ENCODE data around the gene TRAF1. TPM values are rescaled to one million over a fixed set of nuclear protein-coding genes. Genes with fewer than 3 reads are reported as not detected.

Gene TRAF1
- total and polyA plus RNA-seq, 4 donors = 0.38 to 2.6 (median 0.71) TPM

GRCh38 chr9:120893611-120894307 is 32.8 kb downstream of the TRAF1 start (continued):
- TF ChIP-seq REST (IDR thresholded peaks at IDR 0.05) (no peak), FOXA2 (IDR thresholded peaks at IDR 0.05) (no peak), RAD21 (IDR thresholded peaks at IDR 0.05) (no peak), SP1 (IDR thresholded peaks at IDR 0.05) (no peak), JUND (IDR thresholded peaks at IDR 0.05) (no peak), YY1 (IDR thresholded peaks at IDR 0.05) (no peak), TAF1 (conservative IDR thresholded peaks at IDR 0.05) (no peak), RXRA (IDR thresholded peaks at IDR 0.05) (no peak)

GRCh38 chr9:120892748-120893610 is 33.6 kb downstream of the TRAF1 start:
- Histone ChIP-seq H3K36me3 (ENCODE audit: control insufficient read depth in 4 of 4, insufficient read depth in 3 of 4, low read depth in 1 of 4, low read length in 3 of 4) (no peaks in the 10 kb centered on the region), H3K4me1 (ENCODE audit: control insufficient read depth in 4 of 4, insufficient read depth in 4 of 4, low read length in 3 of 4) (peaks cover 0 to 3% (median 0%) of the 10 kb centered on the region in 4 donors), H3K4me3 (ENCODE audit: low read depth in 1 of 3, low read length in 3 of 3) (no peak overlapping the region), H3K27me3 (ENCODE audit: control insufficient read depth in 4 of 4, insufficient read depth in 4 of 4, low read length in 3 of 4) (no peaks in the 10 kb centered on the region), H3K9ac (ENCODE audit: low read depth in 1 of 2, low read length in 2 of 2) (no peak overlapping the region), H3K27ac (ENCODE audit: low read depth in 1 of 2, low read length in 2 of 2) (no peak overlapping the region), H3K9me3 (ENCODE audit: control insufficient read depth in 4 of 4, low read length in 3 of 4) (no peaks in the 10 kb centered on the region)
- DNase-seq (ENCODE audit: low spot score) = no peak
- WGBS = 82% methylated on average over 6 of the region's 6 CpGs
- TF ChIP-seq RAD21 (IDR thresholded peaks at IDR 0.05) = no peak
- no peak for TF ChIP-seq SP1 (IDR thresholded peaks at IDR 0.05)
- TF ChIP-seq HNF4A (conservative IDR thresholded peaks at IDR 0.05) = no peak
- no peak for TF ChIP-seq HNF4G (IDR thresholded peaks at IDR 0.05)
- TF ChIP-seq GABPA (IDR thresholded peaks at IDR 0.05 in 1 of 2, conservative IDR thresholded peaks at IDR 0.05 in 1 of 2) = no peak
- no peak for TF ChIP-seq MAX (IDR thresholded peaks at IDR 0.05)
- TF ChIP-seq YY1 (IDR thresholded peaks at IDR 0.05) = no peak
- TF ChIP-seq NR2F2 (IDR thresholded peaks at IDR 0.05) = no peak
- TF ChIP-seq FOXA1 (IDR thresholded peaks at IDR 0.05) = no peak
- TF ChIP-seq JUND (IDR thresholded peaks at IDR 0.05) = no peak

GRCh38 chr9:120891884-120892747 is 34.5 kb downstream of the TRAF1 start:
- Histone ChIP-seq H3K27me3 (ENCODE audit: control insufficient read depth in 4 of 4, insufficient read depth in 4 of 4, low read length in 3 of 4) (no peaks in the 10 kb centered on the region), H3K9ac (ENCODE audit: low read depth in 1 of 2, low read length in 2 of 2) (no peak overlapping the region), H3K4me1 (ENCODE audit: control insufficient read depth in 4 of 4, insufficient read depth in 4 of 4, low read length in 3 of 4) (peaks cover 0 to 3% (median 0%) of the 10 kb centered on the region in 4 donors), H3K4me3 (ENCODE audit: low read depth in 1 of 3, low read length in 3 of 3) (no peak overlapping the region), H3K27ac (ENCODE audit: low read depth in 1 of 2, low read length in 2 of 2) (no peak overlapping the region), H3K36me3 (ENCODE audit: control insufficient read depth in 4 of 4, insufficient read depth in 3 of 4, low read depth in 1 of 4, low read length in 3 of 4) (no peaks in the 10 kb centered on the region), H3K9me3 (ENCODE audit: control insufficient read depth in 4 of 4, low read length in 3 of 4) (no peaks in the 10 kb centered on the region)
- WGBS = 78% methylated on average over 15 of the region's 15 CpGs
- DNase-seq (ENCODE audit: low spot score) = no peak
- TF ChIP-seq GABPA (IDR thresholded peaks at IDR 0.05 in 1 of 2, conservative IDR thresholded peaks at IDR 0.05 in 1 of 2) (no peak), JUND (IDR thresholded peaks at IDR 0.05) (no peak), MAX (IDR thresholded peaks at IDR 0.05) (no peak), HNF4G (IDR thresholded peaks at IDR 0.05) (no peak)

Measured in liver (tissue), 9 donors.